Glomerular visceral epithelial cell (primary cell): ENCODE results near the gene GPC5.

Experiments used
- DNase-seq: peaks from one replicate; pipeline ENCODE4 v3.0.0-alpha.2; 2016; ENCODE audit errors: extremely low spot score

The GPC5 gene

DNA sequence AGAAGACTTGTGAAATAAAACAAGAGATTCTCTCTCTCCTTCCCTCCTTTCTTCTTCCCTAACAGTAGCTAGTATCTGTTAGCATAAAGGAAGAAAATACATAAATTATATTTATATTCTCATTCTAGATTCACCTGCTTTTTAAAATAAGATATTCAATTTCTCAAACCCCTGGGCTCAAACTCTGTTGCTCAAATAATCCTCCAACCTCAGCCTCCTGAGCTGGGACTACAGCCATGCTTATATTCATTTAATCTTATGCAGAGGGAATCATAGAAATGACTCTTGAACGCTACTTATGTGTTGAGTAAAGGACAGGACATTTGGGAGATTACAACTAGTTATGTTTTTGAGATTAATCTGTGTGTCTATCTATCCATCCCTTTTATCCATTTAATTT lies 56.2 kb downstream of the GPC5 start:
- DNase-seq, result no peak

DNA sequence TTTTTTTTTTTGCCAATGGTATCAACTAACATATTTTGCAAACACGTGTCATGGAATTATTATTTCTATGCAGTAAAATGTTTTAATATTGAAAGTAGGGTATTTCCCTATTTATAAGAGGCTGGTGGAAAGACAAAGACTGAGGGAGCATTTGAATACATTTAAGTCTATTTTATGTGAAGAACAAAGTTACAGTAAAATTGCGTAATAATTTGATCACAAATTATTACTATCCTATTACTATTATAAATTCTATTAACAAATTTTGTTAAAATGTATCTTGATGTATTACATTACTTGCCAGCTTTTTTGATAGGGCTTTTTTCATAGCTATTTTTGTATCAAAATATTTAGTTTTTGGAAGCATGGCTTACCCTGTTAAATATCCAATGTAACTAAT lies 58.4 kb downstream of the GPC5 start:
- DNase-seq, result no peak

DNA sequence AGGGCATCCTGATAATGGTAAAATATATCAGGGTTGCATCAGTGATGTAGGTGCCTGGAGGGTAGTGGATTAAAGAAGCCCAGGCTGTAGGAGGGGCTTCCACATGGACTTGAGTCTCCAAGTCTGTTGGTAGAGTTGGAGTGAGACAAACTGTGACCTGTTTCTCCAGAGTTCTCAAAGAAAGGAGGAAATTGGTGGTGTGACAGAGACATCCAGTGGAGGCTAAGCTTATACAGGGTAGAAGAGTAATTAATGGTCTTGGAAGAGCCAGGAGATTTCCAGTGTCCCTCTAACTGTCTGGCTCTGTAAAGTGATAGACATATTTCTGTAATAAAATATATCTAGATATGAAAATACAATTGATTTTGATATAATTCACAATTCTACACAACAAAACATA lies 61.1 kb downstream of the GPC5 start:
- no peak for DNase-seq

DNA sequence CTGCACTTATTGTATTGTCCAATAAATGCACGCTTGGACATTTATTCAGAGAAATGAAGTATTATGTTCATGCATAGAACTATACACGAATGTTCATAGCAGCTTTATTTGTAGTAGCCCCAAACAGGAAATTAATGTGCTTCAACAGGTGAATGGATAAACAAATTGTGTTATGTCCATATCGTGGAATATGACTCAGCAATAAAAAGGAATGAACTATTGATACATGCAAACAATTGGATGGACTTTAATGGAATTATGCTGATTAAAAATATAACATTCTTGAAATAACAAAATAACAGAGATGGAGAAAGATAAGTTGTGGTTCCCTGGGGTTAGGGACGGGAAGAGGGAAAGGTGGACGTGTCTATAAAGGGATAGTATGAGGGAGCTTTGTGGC lies 65.9 kb downstream of the GPC5 start:
- no peak for DNase-seq

DNA sequence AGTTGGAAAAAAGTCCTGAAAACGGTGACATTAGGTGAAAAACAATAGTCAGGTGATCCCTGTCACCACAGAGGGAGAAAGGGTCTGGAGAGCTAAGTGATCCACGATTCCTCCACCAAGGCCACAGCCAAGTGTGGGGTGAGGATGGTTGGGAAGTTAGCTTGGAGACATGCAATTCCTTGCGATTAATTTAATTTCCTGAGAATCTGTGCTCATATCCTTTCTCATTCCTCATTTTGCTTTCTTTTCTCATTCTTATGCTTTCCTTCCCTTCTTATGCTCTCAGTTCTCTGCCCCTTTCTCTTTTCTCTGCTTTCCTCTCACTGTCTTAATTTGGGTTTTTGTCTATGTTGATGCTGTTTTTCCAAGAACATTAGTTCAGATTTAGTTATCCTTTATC lies 68.8 kb downstream of the GPC5 start:
- no peak for DNase-seq

DNA sequence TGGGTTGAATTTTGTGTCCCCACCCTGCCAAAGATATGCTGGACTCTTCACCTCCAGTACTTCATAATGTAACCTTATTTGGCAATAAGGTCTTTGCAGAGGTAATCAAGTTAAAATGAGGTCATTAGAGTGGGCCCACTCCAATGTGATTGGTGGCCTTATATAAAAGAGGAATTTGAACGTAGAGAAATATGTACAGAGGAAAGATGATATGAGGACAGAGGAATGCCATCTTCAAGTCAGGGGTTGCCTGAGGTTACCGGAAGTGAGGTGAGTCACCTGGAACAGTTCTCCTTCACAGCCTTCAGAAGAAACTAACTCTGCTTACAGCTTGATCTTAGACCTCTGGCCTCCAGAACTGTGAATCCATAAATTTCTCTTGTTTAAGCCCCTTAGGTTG lies 69.9 kb downstream of the GPC5 start:
- peak; percentile 67 for DNase-seq

DNA sequence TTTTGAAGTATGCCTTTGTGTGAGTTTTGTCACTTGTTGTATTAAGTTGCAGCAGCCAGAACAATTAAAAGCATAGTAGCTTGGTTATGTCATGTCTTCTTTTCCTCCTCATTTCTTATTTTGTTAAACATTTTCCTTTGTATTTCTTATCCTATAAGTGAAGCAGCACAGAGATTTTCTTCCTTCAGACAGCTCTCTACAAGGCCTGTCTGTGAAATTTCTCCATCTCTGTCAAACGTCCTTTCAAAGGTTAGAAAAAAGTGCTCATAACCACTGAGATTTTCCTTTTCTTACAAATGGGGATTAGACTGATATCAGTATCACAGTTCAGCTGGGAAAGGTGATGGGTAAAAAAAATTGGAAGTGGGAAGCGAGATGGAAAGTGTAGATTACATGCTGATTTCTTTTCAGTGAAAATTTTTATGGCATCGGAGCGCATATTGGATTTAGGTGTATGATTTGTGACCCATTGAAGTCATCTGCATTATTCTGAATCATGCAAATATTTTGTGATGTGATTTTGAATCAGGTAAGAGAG lies 71.7 kb downstream of the GPC5 start:
- no peak for DNase-seq

DNA sequence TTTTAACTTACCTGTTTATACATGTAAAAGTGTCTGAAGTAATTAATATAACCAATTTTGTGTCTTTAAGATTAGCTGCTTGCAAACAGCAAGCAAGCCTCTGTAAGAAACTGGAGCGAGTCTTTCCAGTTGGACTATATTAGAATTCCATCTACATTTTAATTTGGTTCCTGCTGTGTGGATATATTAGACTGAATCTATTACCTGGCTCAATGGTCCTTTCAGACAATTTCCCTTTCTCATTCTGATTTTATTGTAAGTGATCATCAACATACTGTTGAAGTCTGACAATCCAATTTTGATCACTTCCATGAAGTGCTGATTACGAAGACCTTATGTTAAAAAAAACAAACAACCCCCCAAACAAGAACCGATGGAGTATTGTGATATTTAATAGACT lies 72.3 kb downstream of the GPC5 start:
- no peak for DNase-seq

DNA sequence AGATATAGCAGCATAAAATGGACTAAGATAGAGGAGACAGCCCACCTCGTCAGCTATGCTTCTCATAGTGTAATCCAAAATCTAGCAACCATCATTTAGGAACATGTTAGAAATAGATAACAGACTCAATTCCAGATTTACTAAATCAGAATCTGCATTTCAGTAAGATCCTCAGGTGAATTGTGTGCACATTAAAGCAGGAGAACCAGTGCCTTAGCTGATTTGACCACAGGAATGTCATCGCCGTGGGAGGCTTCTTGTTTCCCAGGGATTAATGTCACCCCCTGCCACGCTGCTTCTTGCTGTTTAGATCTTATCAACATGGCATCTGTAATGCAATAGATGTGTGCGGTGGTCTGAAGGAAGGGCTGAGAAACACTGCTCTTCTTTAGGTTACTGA lies 84.0 kb downstream of the GPC5 start:
- DNase-seq, result peak; percentile 33

DNA sequence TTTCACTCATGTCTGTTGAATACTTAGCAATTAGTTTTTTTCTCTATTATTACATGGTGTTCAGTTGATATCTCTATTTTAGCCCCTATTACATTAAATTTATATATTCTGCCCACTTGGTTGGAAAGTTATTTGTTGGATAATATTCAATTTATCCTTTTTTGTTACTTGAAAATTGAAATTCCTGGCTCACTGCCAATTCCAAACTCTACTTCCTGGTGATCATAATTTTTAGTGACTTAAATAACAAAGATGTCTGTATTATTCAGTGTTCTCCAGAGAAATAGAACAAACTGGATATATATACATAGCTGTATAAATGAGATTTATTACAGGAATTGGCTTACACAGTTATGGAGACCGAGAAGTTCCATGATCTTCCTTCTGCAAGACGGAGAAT lies 93.6 kb downstream of the GPC5 start:
- no peak for DNase-seq

DNA sequence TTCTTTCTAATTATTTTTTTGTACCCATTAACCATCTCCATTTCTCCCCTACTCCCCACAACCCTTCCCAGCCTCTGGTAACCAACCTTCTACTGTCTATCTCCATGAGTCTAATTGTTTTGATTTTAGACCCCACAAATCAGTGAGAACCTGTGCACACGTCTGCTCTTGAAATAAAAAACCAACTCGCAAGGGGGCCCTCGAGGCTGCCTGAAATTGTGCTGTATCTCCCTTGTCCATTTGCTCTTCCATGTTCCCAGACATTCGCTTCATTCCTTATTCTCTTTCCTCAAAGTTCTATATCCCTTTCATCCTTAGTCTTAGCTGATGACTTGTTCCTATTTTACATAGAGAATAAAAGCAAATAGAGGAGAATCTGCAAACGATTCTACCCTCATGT lies 95.0 kb downstream of the GPC5 start:
- DNase-seq, result no peak

DNA sequence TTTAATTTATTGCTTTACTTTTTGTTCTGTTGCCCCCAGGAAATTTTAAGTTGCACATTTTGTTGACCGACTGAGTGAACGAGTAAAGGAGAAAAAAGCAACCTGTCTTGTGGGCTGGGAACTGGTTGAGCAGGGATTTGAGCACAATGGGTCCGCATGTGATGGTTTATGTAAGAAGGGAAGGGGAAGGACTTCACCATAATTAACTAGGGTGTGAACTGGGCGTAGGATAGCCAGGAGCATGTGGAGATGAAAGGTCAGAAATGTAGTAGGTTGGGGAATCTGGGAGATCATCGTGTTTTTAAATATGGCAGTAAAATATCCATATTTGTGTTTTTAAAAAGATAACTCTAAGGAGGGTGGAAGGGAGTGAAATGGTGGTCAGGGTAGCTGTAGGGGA lies 99.9 kb downstream of the GPC5 start:
- no peak for DNase-seq

DNA sequence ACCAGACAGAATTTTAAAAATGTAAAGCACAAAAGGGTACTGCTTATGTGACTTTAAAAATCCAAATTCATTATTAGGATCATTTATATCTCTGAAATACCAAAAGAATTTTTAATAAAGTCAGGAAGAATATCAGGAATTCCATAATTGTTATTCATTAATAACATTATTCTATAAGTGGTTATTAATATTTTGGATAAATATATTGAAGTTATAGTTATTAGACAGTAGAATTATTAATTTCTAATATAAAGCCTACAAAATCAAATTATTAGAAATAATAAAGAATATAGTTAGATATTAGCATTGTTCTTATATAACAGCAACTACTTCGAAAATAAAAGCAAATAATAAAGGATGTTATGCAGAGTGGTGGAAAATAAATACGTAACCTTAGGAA lies 105.8 kb downstream of the GPC5 start:
- DNase-seq, result no peak

DNA sequence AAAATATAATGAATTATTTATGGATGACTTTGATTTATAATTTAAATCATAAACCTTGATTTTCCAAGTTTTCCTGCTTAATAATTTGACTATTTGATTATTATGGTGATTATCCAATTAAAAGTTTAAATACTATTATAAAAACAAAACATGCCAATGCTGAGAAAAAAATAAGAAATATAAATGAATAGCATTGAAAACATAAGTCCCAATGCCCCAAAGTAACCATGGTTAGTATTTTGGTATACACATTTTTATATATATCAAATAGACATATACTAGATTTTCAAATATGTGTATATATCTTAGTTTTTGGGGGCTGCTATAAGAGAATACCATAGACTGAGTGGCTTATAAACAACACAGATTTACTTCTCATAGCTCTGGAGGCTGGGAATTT lies 108.3 kb downstream of the GPC5 start:
- no peak for DNase-seq

DNA sequence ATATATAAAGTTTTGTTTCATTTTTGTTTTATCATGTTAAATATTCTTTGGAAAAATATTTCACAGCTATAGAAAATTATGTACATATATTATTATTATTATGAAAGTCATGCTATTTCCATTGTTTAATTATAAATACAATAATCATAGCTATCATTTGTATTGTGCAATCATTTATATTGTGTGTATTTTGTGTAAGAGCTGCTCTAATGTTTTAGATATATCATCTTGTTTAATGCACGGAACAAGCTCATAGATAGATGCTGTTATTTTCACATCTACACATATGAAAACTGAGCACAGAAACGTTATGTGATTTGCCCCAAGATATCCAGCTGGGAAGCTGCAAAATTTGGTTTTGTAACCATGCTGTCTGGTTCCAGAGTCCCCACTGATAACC lies 111.6 kb downstream of the GPC5 start:
- no peak for DNase-seq

DNA sequence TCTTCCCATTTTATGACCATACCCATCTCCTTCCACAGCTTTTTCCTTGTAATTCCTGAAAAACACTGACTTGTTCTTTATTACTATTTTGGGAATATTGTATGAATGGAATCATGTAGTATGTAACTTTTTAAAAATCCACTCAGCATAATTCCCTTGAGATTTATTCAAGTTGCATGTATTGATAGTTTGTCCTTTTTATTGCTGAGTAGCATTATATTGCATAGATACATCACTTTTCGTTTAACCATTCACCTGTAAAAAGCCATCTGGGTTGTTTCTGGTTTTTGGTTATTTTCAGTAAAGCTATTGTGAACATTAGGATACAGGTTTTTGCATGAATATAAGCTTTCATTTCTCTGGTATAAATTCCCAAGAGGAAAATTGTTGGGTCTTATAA lies 115.4 kb downstream of the GPC5 start:
- no peak for DNase-seq

DNA sequence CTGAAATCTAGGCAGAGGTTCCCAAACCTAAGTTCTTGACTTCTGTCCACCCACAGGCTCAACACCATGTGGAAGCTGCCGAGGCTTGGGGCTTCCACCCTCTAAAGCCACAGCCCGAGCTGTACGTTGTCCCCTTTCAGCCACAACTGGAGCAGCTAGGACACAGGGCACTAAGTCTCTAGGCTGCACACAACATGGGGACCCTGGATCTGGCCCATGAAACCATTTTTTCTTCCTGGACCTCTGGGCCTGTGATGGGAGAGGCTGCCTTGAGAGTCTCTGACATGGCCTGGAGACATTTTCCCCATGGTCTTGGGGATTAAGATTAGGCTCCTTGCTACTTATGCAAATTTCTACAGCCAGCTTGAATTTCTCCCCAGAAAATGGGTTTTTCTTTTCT lies 118.4 kb downstream of the GPC5 start:
- DNase-seq, result no peak

DNA sequence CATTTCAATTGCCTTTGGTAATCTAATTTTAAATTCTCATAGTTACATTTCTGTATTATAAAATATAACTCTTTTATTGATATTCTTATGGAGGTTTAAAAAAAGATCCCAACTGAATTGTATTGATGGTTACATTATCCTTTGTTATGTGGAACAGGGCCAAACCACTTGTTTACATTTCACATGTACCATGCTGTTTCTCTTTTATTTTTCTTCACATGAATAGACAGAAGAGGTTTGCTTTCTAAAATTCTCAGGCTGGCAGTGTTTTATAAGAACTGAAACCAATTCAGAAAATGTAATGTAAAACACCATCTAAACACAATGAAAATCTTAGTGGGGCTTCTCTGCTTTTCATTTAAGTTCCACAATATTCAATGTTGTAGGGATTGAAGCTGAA lies 122.5 kb downstream of the GPC5 start:
- DNase-seq, result no peak

DNA sequence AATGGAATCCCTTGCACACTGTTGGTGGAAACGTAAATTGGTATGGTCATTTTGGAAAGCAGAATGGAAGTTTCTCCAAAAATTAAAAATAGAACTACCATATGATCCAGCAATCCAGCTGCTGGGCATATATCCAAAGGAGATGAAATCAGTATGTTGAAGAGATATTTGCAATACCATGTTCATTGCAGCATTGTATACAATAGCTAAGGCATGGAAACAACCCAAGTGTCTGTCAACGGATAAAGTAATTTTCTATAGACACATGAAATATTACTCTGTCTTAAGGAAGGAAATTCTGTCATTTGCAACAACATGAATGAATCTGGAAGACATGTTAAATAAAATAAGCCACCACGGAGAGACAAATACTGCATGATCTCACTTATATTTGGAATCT lies 124.7 kb downstream of the GPC5 start:
- no peak for DNase-seq

DNA sequence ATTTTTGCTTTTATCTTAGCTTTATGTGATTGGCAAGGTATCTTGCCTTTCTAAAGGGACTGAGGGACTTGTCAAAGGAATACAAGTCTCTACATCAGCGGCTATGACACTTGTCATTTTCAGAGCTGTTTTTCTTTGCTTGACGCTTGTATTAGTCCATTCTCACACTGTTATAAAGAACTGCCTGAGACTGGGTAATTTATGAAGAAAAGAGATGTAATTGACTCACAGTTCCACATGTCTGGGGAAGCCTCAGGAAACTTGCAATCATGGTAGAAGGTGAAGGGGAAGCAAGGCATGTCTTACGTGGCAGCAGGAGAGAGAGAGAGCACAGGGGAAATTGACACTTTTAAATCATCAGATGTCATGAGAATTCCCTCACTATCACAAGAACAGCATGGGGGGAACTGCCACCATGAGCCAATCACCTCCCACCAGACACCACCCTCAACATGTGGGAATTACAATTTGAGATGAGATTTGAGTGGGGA lies 128.2 kb downstream of the GPC5 start:
- DNase-seq, result no peak

DNA sequence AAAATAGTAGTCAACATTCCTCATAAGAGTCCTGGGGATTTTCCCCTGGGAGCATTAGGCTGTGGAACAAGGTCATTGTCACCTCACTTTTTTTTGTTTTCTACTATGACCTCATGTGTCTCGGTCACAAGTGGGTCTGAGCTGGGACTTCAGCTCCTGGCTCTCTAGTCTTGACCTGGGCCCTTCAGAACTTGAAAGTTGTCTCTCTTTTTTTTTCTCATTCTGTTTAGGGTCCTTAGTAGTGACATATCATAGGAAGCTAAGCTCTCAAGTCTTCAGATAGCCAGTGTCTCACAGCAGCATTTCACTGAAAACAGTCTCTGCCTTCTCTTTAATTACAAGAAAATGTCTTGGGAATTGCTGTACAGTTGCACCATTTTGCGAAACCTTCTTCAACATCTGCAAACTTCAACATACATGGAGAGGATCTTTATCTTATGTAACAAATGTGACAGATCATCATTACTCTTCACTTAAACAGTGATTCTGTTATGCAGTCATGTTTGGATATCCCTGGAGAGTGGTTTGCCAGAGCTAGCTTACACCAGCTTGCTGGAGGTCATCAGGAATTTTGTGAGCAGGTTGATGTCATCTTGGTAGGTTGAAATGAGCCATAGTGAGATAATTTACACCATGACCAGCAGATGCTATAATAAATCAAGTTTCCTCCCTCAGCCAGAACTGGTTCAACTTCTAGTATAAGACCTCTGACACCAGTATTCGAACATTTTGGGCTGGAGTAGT lies 131.5 kb downstream of the GPC5 start:
- DNase-seq, result no peak

DNA sequence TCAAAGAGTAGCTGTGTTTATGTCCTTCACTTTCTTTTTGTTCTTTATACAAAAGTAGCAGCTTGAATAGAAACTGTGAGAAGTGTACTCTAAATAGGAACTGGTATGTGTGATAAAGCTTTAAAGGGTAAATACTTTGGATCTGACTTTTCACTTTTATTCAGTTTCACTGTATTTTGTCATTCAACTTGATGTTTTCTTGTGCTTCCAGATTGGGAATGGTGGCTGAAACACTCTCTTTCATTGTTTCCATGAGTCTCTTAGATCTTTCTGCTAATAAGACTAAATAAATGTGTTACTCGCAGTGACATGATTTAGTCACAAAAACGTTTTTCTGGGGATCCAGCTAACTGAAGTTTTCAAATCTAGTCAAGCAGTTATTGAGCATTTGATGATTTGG lies 133.2 kb downstream of the GPC5 start:
- DNase-seq, result no peak

DNA sequence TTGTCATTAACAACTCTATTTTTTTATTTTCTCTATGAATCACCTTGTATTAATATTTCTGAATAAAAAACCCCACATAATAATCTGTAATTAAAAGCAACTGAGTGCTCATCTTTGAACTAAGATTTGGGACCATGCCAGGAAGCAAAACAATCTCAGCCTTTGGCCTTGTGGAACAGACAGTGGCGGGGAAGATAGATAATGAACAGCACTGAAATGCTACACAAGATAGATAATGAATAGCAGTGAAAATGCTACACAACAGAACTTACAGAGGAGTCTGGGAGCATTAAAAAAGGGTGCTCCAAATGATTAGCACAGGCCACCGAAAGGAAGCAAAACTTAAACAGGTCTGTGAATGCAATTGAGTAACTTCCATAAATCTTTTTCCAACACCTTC lies 134.9 kb downstream of the GPC5 start:
- DNase-seq, result no peak

DNA sequence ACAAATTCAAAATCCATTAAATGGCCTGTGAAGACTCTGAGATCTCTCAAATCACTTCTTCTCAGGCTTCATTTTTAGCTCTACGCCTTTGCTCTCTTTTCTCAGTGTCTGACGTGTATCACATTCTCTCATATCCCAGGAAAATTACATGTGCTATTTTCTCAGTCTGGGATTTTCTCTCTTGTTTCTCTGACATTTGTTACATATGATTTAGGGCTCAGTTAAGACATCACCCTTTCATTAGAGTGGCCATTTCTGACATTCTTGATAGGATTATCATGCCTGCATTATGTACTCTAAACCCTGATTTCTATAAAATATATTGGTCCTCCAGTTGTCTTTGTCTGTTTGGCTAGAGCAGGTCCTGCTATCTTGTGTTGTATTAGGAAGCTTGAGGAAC lies 136.6 kb downstream of the GPC5 start:
- no peak for DNase-seq
